ENCODE results near the gene TGFBRAP1. TPM values are rescaled to one million over a fixed set of nuclear protein-coding genes. Genes with fewer than 3 reads are reported as not detected.
"Not testable (repeated sequence)": the region's sequence is repeated elsewhere in the genome, so short reads cannot be mapped to it uniquely, and the experiment has no call there.

TGFBRAP1 gene
- total RNA-seq, 4 donors from 2014 or later: 13.1 to 21.8 (median 19.4) TPM

- 76 to 79% methylated on average over 7 to 11 of the region's 11 CpGs for WGBS, 2 donors (ENCODE audit: low coverage in 1 of 2)
- no peaks in the 10 kb centered on the region for H3K27me3 ChIP-seq
- no peak for TF ChIP-seq EP300 (IDR thresholded peaks at IDR 0.05; ENCODE audit: low read depth)
- TF ChIP-seq, protein P1, sequence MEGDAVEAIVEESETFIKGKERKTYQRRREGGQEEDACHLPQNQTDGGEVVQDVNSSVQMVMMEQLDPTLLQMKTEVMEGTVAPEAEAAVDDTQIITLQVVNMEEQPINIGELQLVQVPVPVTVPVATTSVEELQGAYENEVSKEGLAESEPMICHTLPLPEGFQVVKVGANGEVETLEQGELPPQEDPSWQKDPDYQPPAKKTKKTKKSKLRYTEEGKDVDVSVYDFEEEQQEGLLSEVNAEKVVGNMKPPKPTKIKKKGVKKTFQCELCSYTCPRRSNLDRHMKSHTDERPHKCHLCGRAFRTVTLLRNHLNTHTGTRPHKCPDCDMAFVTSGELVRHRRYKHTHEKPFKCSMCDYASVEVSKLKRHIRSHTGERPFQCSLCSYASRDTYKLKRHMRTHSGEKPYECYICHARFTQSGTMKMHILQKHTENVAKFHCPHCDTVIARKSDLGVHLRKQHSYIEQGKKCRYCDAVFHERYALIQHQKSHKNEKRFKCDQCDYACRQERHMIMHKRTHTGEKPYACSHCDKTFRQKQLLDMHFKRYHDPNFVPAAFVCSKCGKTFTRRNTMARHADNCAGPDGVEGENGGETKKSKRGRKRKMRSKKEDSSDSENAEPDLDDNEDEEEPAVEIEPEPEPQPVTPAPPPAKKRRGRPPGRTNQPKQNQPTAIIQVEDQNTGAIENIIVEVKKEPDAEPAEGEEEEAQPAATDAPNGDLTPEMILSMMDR (IDR thresholded peaks at IDR 0.05): no peak
- no peak for TF ChIP-seq POLR2A (IDR thresholded peaks at IDR 0.05)
- no peak for TF ChIP-seq POLR2AphosphoS5 (IDR thresholded peaks at IDR 0.05)
- no peaks in the 10 kb centered on the region for H3K4me1 ChIP-seq
- in situ Hi-C loops (cut with MboI; ENCODE audit: low pct_ligation_motif_present in 1 of 4, low pct_unique_long_range_greater_than_20kb in 1 of 4, low sequenced_read_pairs in 3 of 4) (no loop called here), intact Hi-C loops (cut with DNase I; ENCODE audit: low total_unique reads) (no loop called here)
- no peak overlapping the region for H3K4me3 ChIP-seq
- no peaks in the 10 kb centered on the region for H3K9me3 ChIP-seq
- H3K36me3 ChIP-seq: no peaks in the 10 kb centered on the region
- no peak for DNase-seq
- no peak overlapping the region for H3K27ac ChIP-seq
Measured at GRCh38 chr2:105256431-105257047, 73.0 kb downstream of the TGFBRAP1 start.

- H3K27ac ChIP-seq: no peak overlapping the region
- no peak overlapping the region for H3K4me3 ChIP-seq
- in situ Hi-C loops (cut with MboI; ENCODE audit: low pct_ligation_motif_present in 1 of 4, low pct_unique_long_range_greater_than_20kb in 1 of 4, low sequenced_read_pairs in 3 of 4): no loop called here
- H3K9me3 ChIP-seq: no peaks in the 10 kb centered on the region
- no peak for TF ChIP-seq POLR2A (IDR thresholded peaks at IDR 0.05)
- no peak for TF ChIP-seq POLR2AphosphoS5 (IDR thresholded peaks at IDR 0.05)
- TF ChIP-seq, protein P1 (IDR thresholded peaks at IDR 0.05): no peak
- no peak for TF ChIP-seq EP300 (IDR thresholded peaks at IDR 0.05; ENCODE audit: low read depth)
- no peaks in the 10 kb centered on the region for H3K36me3 ChIP-seq
- intact Hi-C loops (cut with DNase I; ENCODE audit: low total_unique reads): no loop called here
- no peaks in the 10 kb centered on the region for H3K27me3 ChIP-seq
- no peak for DNase-seq
- WGBS, 2 donors (ENCODE audit: low coverage in 1 of 2): 71 to 89% methylated on average over 2 of the region's 2 CpGs
- H3K4me1 ChIP-seq: no peaks in the 10 kb centered on the region
Measured at GRCh38 chr2:105255979-105256378, 73.6 kb downstream of the TGFBRAP1 start.

GRCh38 chr2:105254531-105255210 is 74.9 kb downstream of the TGFBRAP1 start:
- Histone ChIP-seq H3K27me3 (no peaks in the 10 kb centered on the region), H3K9me3 (no peaks in the 10 kb centered on the region), H3K27ac (no peak overlapping the region), H3K4me1 (no peaks in the 10 kb centered on the region), H3K4me3 (no peak overlapping the region), H3K36me3 (no peaks in the 10 kb centered on the region)
- TF ChIP-seq, protein P1 (IDR thresholded peaks at IDR 0.05): no peak
- TF ChIP-seq POLR2A (IDR thresholded peaks at IDR 0.05): no peak
- no peak for TF ChIP-seq EP300 (IDR thresholded peaks at IDR 0.05; ENCODE audit: low read depth)
- no peak for TF ChIP-seq POLR2AphosphoS5 (IDR thresholded peaks at IDR 0.05)
- 83 to 91% methylated on average over 2 to 5 of the region's 5 CpGs for WGBS, 2 donors (ENCODE audit: low coverage in 1 of 2)
- no peak for DNase-seq
- in situ Hi-C loops (cut with MboI; ENCODE audit: low pct_ligation_motif_present in 1 of 4, low pct_unique_long_range_greater_than_20kb in 1 of 4, low sequenced_read_pairs in 3 of 4) (no loop called here), intact Hi-C loops (cut with DNase I; ENCODE audit: low total_unique reads) (no loop called here)

- intact Hi-C loops (cut with DNase I; ENCODE audit: low total_unique reads) (no loop called here), in situ Hi-C loops (cut with MboI; ENCODE audit: low pct_ligation_motif_present in 1 of 4, low pct_unique_long_range_greater_than_20kb in 1 of 4, low sequenced_read_pairs in 3 of 4) (no loop called here)
- DNase-seq: no peak
- Histone ChIP-seq H3K27me3 (no peaks in the 10 kb centered on the region), H3K36me3 (no peaks in the 10 kb centered on the region), H3K4me3 (no peak overlapping the region), H3K9me3 (no peaks in the 10 kb centered on the region), H3K27ac (no peak overlapping the region), H3K4me1 (no peaks in the 10 kb centered on the region)
- TF ChIP-seq POLR2AphosphoS5 (IDR thresholded peaks at IDR 0.05) (no peak), POLR2A (IDR thresholded peaks at IDR 0.05) (no peak), EP300 (IDR thresholded peaks at IDR 0.05; ENCODE audit: low read depth) (no peak)
- TF ChIP-seq, protein P1 (IDR thresholded peaks at IDR 0.05): no peak
- 86 to 90% methylated on average over 2 of the region's 2 CpGs for WGBS, 2 donors (ENCODE audit: low coverage in 1 of 2)
Measured at GRCh38 chr2:105252271-105252670, 77.3 kb downstream of the TGFBRAP1 start.

DNA sequence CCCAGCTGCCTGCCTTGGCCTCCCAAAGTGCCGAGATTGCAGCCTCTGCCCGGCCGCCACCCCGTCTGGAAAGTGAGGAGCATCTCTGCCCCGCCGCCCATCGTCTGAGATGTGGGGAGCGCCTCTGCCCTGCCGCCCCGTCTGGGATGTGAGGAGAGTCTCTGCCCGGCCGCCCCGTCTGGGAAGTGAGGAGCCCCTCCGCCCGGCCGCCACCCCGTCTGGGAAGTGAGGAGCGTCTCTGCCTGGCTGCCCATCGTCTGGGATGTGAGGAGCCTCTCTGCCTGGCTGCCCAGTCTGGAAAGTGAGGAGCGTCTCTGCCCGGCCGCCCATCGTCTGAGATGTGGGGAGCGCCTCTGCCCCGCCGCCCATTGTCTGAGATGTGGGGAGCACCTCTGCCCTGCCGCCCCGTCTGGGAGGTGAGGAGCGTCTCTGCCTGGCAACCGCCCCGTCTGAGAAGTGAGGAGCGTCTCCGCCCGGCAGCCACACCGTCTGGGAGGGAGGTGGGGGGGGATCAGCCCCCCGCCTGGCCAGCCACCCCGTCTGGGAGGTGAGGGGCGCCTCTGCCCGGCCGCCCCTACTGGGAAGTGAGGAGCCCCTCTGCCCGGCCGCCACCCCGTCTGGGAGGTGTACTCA is 78.4 kb downstream of the TGFBRAP1 start:
- in situ Hi-C loops (cut with MboI; ENCODE audit: low pct_ligation_motif_present in 1 of 4, low pct_unique_long_range_greater_than_20kb in 1 of 4, low sequenced_read_pairs in 3 of 4); H3K27me3 ChIP-seq; intact Hi-C loops (cut with DNase I; ENCODE audit: low total_unique reads); H3K27ac ChIP-seq; H3K36me3 ChIP-seq; H3K4me3 ChIP-seq; DNase-seq; H3K9me3 ChIP-seq; H3K4me1 ChIP-seq: not testable (repeated sequence)
- WGBS, 2 donors (ENCODE audit: low coverage in 1 of 2): 94% methylated on average over 42 of the region's 43 CpGs; no CpG with 5 or more reads in 1 of the 2 donors

All from transverse colon (tissue), 4 donors.